Endometrial microvascular endothelial cells (primary cell): Measurements from ENCODE around the gene CABP7. TPM values are rescaled to one million over a fixed set of nuclear protein-coding genes. Genes with fewer than 3 reads are reported as not detected.

ENCODE experiments used
- in situ Hi-C: cut with HindIII; loops from 2 replicates; pipeline ENCODE4 v1.10.0; 2017; ENCODE audit warnings: low sequenced_read_pairs, low pct_unique_long_range_greater_than_20kb; ENCODE audit errors: inconsistent ontology term
- total RNA-seq: library from RNA; depleted of rRNA; stranded (reverse); fragments of >200 nt; gene quantifications from one replicate; pipeline ENCODE4 v1.2.3, GENCODE V29; 2015; ENCODE audit errors: inconsistent ontology term

Gene CABP7
- total RNA-seq, 1 donor from 2014 or later, result not detected

DNA sequence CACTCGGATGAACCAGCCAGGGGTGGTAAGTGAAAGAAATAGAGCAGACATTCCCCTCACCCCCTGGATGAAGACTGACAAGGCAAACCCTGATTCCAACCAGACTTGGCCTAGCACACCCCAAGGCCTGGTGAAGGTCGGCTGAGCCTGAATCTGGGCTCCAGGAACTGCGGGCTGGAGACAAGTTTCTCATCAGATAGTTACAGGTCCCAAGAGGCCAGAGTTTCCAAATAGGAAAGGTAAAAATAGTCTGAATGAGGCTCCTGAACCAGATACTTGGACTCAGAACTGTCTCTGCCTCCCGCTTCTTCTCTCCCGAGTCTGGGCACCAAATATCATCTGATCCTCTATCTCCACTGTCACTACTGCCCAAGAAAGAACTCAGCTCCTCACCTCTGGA lies 39.2 kb downstream of the CABP7 start:
- in situ Hi-C loops, result no loop called here

DNA sequence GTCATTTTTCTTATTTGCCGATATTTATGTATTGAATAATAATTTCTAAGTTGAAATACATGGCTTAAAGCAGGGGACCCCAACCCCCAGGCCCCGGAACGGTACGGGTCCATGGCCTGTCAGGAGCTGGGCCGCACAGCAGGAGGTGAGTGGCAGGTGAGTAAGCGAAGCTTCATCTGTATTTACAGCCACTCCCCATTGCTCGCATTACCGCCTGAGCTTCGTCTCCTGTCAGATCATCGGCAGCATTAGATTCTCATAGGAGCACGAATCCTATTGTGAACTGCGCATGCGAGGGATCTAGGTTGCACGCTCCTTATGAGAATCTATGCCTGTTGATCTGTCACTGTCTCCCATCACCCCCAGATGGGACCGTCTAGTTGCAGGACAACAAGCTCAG lies 42.5 kb downstream of the CABP7 start:
- in situ Hi-C loops, result no loop called here

DNA sequence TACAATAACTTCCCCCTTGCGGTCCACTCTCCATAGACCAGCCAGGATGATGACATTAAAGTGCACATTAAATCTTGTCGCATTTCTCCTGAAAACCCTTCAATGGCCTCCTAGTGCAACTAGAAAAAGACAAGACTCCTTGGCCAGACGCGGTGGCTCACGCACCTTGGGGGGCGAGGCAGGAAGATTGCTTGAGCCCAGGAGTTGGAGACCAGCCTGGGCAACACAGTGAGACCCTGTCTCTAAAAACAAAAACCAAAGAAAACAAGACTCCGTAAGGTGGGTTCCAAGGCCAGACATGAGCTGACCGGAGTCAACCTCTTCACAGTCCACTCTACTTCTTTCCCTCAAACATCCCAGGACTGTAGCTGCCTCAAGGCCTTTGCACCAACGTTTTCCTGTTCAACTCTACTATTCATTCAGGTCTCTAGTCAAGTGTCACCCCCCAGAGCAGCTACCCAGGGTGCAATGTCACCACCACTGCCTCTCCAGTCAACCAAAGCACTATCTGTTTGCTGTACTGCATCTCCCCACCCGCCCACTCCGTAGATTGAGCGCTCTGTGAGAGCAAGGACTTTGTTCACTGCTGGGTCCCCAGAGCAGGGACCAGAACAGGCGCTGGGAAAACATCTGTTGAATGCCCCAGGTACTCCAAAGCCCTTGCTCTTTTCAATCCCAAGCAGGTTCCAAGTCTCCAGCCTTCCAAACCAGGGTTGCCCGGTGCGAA lies 46.3 kb downstream of the CABP7 start:
- in situ Hi-C loops, result no loop called here

DNA sequence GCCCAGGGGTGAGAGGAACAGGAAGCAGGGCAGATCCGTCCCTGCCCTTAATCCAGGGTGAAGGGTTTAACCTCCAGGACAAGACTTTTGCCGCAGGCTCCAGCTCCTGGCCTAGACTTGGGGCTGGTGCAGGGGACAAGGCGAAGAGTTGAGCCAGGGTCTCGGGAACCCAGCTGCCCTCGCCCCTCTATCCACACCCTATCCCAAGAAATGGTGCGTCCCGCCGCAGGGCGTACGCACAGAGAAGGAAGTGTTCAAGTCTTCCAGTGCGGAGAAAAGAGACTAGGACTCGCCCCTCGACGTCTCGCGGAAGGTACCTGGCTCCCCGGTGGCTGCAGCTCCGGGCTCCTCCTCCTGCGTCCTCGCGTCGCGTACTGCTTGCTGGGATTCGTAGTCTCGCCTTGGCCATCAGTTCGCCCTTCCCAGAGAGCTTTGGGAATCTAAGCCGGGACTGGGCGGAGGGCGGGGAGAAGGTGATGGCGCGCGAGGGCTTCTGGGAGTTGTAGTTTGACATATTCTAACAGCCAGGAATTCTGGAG lies 46.9 kb downstream of the CABP7 start, which contains the start of gene ZMAT5:
ZMAT5 (minus strand) TSS at position 376 of the 539 bp plus-strand sequence. CDS start 18,463 bp downstream, outside the sequence.
- in situ Hi-C loops, result no loop called here

DNA sequence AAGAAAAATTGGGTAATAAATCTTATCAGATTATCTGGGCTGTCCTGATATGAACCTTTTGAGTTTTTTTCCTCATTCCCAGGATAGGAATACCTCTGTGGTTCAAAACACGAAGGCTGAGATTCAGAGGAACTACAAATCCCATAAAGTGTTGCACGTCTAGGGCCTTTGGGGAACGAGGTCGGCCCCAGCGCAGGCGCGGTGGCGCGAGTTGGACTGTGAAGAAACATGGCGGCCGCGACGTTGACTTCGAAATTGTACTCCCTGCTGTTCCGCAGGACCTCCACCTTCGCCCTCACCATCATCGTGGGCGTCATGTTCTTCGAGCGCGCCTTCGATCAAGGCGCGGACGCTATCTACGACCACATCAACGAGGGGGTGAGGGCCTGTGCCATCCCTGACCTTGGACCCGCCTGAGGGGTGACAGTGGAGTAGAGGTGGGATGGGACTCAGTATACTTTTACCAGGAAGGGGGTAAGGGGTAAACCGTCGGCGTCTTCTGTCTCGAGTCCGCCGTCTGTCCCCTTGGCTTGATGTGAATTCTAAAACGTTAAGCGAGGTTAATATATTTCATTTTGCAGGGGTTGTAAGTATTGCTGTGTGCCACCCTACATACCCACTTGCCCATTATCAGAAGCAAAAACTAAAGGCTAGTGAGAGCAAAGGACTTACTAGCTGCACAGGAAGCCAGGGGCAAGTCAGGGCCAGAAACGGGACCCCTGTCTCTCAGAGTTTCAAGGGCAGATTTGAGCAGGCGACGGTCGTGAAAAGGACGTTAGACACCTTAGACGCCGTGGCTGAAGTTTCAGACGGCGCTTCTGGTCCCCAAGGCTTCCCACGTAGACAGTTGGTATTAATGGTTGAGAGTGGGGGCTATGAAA lies 47.6 kb downstream of the CABP7 start, which contains the start of gene UQCR10:
UQCR10 (plus strand) TSS at position 199 of the 881 bp plus-strand sequence; CDS start at position 229, 30 bp downstream.
- in situ Hi-C loops, result no loop called here

DNA sequence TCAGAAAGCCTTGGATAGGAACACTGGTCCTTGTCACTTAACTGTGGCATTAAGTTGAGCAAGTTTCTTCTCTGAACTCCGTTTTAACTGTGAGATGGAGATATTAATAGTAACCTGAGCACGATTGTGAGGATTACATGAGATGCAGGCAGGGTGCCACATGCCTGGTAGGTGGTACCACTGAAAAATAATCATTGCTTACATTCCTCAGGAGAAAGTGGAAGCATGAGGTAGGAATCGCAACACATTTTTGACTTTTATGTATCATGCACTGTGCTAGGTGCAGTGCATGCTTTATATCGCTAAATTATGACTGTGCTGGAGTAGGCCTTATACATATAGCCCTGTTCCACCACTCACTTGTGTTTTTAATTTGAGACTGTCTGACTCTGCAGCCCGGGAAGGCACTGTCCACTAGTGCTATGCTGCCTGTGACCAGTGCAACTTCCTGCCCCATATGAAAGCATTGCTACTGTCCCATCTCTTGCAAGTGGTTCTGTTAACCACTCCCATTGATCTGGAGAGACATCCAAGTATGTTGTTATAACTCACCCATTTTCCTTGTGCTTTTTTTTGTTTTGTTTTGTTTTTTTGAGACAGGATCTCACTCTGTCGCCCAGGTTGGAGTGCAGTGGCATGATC lies 48.4 kb downstream of the CABP7 start:
- in situ Hi-C loops, result no loop called here

DNA sequence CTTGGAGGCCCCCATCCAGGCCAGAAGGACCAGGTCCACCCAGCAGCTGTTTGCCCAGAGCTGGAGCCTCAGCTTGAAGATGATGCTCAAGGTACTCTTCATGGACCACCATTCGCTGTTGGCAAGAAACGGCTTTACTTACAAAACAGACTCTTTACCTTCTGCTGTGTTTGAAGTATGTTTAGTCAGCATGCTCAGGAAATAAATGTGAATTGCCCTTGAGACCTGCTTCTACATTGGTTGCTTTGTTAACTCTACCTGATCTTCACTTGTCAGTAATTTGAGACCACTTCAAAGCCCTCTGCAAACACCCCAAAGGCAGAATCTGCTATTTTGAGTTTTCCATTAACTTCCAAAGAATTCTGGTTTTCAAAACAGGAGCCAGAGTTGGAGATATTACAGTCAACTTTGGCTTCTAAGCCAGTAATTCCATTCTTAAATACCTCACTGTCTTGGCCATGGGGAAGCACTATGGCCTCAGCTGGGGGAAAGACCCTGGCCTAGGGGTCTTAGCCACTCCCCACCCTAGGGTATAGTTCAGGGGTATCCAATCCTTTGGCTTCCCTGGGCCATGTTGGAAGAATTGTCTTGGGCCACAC lies 50.0 kb downstream of the CABP7 start:
- in situ Hi-C loops, result no loop called here

DNA sequence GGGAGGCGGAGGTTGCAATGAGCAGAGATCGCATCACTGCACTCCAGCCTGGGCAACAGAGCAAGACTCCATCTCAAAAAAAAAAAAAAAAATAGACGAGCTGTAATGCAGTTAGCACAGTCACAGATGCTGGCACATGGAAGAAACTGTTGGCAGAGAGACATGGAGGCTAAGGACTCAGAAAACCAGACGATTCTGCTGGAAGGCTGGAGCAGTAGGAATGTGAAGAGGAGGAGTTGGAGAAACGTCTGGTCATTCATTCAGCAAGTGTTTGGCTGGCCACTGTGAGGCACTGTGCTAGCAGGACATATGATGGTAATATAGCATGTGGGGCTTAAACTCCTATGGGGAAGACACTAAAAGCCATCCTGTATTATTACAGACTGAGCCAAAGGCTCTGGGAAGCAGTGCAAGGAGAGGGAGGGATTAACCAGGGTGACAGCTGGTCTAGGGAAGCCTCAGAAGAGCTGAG lies 52.4 kb downstream of the CABP7 start:
- in situ Hi-C loops, result no loop called here

DNA sequence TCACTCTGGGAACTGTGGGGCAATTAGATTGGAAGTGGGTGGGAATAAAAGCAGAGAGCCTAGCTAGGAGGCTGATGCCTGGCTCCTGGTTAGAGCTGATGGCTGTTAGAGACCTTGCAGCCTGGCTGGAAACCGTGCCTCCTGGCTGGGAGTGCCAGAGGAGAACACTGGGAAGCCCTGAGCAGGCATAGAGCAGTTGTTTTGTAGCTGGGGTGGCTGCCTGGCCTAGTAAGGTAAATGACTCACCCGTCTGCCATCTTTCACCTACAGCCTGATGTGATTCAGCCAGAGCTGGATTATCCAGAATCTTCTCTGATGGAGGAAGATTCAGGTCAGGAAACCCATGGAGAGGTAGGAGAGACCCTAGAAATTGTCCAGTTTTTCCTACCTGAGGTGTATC lies 53.4 kb downstream of the CABP7 start:
- in situ Hi-C loops, result no loop called here

DNA sequence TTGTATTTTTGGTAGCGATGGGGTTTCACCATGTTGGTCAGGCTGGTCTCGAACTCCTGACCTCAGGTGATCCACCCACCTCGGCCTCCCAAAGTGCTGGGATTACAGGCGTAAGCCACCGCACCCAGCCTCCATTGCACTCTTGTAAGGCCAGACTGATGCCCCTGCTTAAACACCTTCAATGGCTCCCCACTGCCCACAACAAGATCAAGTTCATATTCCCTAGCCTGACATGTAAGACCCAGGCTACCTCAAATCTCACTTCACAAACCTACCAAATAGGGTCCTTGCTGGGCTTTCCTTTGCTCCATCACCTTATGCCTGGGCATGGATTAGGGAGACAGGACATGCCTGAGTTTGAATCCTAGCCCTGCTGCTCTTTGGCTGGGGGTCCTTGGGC lies 60.4 kb downstream of the CABP7 start:
- in situ Hi-C loops, result loop anchor here (25.0 kb wide), 1 partner anchor 207 kb away; no protein-coding TSS in a partner anchor

DNA sequence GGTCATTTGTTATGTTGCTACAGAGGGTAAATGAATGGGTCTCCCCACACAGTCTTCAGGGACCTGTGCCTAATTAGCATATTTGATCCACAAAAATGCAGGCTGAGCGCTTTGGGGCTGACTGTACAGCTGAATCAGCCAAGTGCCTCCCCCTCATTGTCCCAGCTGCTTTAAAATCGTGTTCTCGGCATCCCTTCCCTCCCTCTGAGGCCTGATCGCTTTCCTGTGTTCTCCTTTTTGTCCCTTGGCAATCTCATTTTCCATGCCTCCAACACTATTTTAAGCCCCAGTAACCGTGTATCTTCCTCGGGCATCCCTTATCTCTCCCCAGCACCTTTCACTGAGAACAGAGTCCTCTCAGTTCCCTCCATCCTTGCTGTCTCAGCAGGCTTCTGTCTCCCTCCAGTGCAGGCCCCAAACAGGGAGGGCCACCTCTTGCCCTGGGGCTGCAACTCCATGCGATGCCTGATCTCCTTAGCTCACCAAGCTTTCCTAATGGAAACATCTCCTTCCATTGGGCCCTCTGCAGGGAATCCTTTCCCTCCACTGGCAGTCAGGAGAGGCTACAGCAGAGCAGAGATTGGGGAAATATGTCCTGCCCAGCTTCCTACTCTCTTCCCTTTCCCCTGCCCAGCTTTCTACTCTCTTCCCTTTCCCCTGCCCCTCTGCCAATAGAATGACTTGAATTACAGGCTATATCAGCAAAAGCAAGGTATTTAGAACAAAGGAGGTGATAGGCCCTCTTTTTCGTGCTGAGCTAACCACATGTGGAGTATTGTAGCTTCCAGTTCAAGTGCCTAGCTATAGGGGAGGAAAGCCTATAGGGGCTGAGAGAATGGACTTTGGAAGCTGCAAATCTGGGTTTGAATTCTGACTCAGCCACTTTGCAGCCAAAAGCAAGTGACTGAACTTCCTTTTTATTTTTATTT lies 61.2 kb downstream of the CABP7 start:
- in situ Hi-C loops, result loop anchor here (25.0 kb wide), 1 partner anchor 206 kb away; no protein-coding TSS in a partner anchor

Other genes starting within 250 kb of the CABP7 start
- gene NEFH, start 239.8 kb upstream of the CABP7 start, total RNA-seq, result 0.93 TPM
- gene THOC5, start 166.2 kb upstream of the CABP7 start, total RNA-seq, result 47.7 TPM
- gene NIPSNAP1, start 138.9 kb upstream of the CABP7 start, total RNA-seq, result 42.0 TPM
- 127 TPM for gene NF2, start 116.4 kb upstream of the CABP7 start, total RNA-seq
- gene ZMAT5, start 47.0 kb downstream of the CABP7 start, total RNA-seq, result 15.9 TPM
- 59.6 TPM for gene UQCR10, start 47.4 kb downstream of the CABP7 start, total RNA-seq
- gene ASCC2, start 118.3 kb downstream of the CABP7 start, total RNA-seq, result 40.9 TPM
- gene MTMR3, start 163.2 kb downstream of the CABP7 start, total RNA-seq, result 22.3 TPM